ENCODE measurements around the gene RAPGEF2. TPM values are rescaled to one million over a fixed set of nuclear protein-coding genes. Genes with fewer than 3 reads are reported as not detected.

The RAPGEF2 gene
- total and polyA plus RNA-seq, 2 donors (not counting 1 experiment from before 2014, with no cell fraction given): 10.9 to 45.8 TPM

- ATAC-seq (ENCODE audit: low read depth) (no peak), DNase-seq (no peak)
- Histone ChIP-seq H3K79me2 (ENCODE audit: control insufficient read depth, insufficient read depth, low read length) (peaks cover 45% of the 10 kb centered on the region), H2AFZ (ENCODE audit: insufficient read depth, low read depth, low read length, poor library complexity, severe bottlenecking) (no peak overlapping the region), H3K4me1 (ENCODE audit: control insufficient read depth in 2 of 2, insufficient read depth in 2 of 2, low read length in 2 of 2) (peaks cover 0 to under 1% of the 10 kb centered on the region in 2 donors), H3K9ac (ENCODE audit: low read length) (no peak overlapping the region), H4K20me1 (ENCODE audit: control insufficient read depth, insufficient read depth, low read length, poor library complexity, severe bottlenecking) (peaks cover 16% of the 10 kb centered on the region), H3K27me3 (replicated peaks in 1 of 4; ENCODE audit: control extremely low read depth in 1 of 4, control insufficient read depth in 3 of 4, insufficient read depth in 4 of 4, low read length in 3 of 4) (no peaks in the 10 kb centered on the region), H3K4me3 (ENCODE audit: control extremely low read depth in 1 of 5, extremely low read depth in 1 of 5, insufficient read depth in 1 of 5, low read depth in 2 of 5, low read length in 4 of 5) (no peak overlapping the region), H3K36me3 (replicated peaks in 1 of 2; ENCODE audit: control extremely low read depth in 1 of 2, control insufficient read depth in 1 of 2, extremely low read depth in 1 of 2, insufficient read depth in 2 of 2, low read length in 1 of 2) (no peaks in the 10 kb centered on the region), H3K4me2 (replicated peaks; ENCODE audit: low read depth, low read length, poor library complexity, severe bottlenecking) (no peak overlapping the region), H3K9me3 (ENCODE audit: control extremely low read depth in 1 of 3, control insufficient read depth in 2 of 3, insufficient read depth in 1 of 3, low read length in 2 of 3) (no peaks in the 10 kb centered on the region), H3K27ac (ENCODE audit: low read length in 2 of 2) (no peak overlapping the region)
- no peaks in the 10 kb centered on the region for H3K27me3 Mint-ChIP-seq
- H3K9me3 Mint-ChIP-seq (ENCODE audit: insufficient read depth): no peaks in the 10 kb centered on the region
- no CpG with 5 or more reads among the region's 4 CpGs for WGBS (ENCODE audit: insufficient coverage)
- CTCF ChIA-PET: no interaction called here
- no peak overlapping the region for H3K4me3 Mint-ChIP-seq
- POLR2A ChIA-PET: no interaction called here
- intact Hi-C loops (cut with micrococcal nuclease): no loop called here
- no peak for TF ChIP-seq CTCF (IDR thresholded peaks at IDR 0.05)
- TF ChIP-seq EZH2 (IDR thresholded peaks at IDR 0.05; ENCODE audit: borderline replicate concordance, insufficient read depth, low read depth, low read length, poor library complexity, severe bottlenecking): no peak
- peaks cover 22% of the 10 kb centered on the region for H3K4me1 Mint-ChIP-seq
- no peak overlapping the region for H3K27ac Mint-ChIP-seq
Measured at GRCh38 chr4:159144112-159144694, 41.3 kb downstream of the RAPGEF2 start.

GRCh38 chr4:159145318-159145991 is 42.6 kb downstream of the RAPGEF2 start:
- Mint-ChIP-seq H3K4me3 (no peak overlapping the region), H3K27ac (no peak overlapping the region), H3K4me1 (peaks cover 25% of the 10 kb centered on the region), H3K9me3 (ENCODE audit: insufficient read depth) (no peaks in the 10 kb centered on the region), H3K27me3 (no peaks in the 10 kb centered on the region)
- H3K27ac ChIP-seq (ENCODE audit: low read length in 2 of 2): no peak overlapping the region
- ChIA-PET POLR2A (no interaction called here), CTCF (no interaction called here)
- H3K9ac ChIP-seq (ENCODE audit: low read length): no peak overlapping the region
- H3K9me3 ChIP-seq (ENCODE audit: control extremely low read depth in 1 of 3, control insufficient read depth in 2 of 3, insufficient read depth in 1 of 3, low read length in 2 of 3): no peaks in the 10 kb centered on the region
- H3K4me3 ChIP-seq (ENCODE audit: control extremely low read depth in 1 of 5, extremely low read depth in 1 of 5, insufficient read depth in 1 of 5, low read depth in 2 of 5, low read length in 4 of 5): no peak overlapping the region
- no peaks in the 10 kb centered on the region for H3K36me3 ChIP-seq (replicated peaks in 1 of 2; ENCODE audit: control extremely low read depth in 1 of 2, control insufficient read depth in 1 of 2, extremely low read depth in 1 of 2, insufficient read depth in 2 of 2, low read length in 1 of 2)
- DNase-seq: no peak
- peaks cover 5 to 11% of the 10 kb centered on the region in 2 donors for H3K4me1 ChIP-seq (ENCODE audit: control insufficient read depth in 2 of 2, insufficient read depth in 2 of 2, low read length in 2 of 2)
- no peak overlapping the region for H2AFZ ChIP-seq (ENCODE audit: insufficient read depth, low read depth, low read length, poor library complexity, severe bottlenecking)
- H3K27me3 ChIP-seq (replicated peaks in 1 of 4; ENCODE audit: control extremely low read depth in 1 of 4, control insufficient read depth in 3 of 4, insufficient read depth in 4 of 4, low read length in 3 of 4): no peaks in the 10 kb centered on the region
- WGBS (ENCODE audit: insufficient coverage): 100% methylated on average over 3 of the region's 4 CpGs
- H3K79me2 ChIP-seq (ENCODE audit: control insufficient read depth, insufficient read depth, low read length): peaks cover 45% of the 10 kb centered on the region
- peaks cover 18% of the 10 kb centered on the region for H4K20me1 ChIP-seq (ENCODE audit: control insufficient read depth, insufficient read depth, low read length, poor library complexity, severe bottlenecking)
- no peak for ATAC-seq (ENCODE audit: low read depth)
- H3K4me2 ChIP-seq (replicated peaks; ENCODE audit: low read depth, low read length, poor library complexity, severe bottlenecking): no peak overlapping the region
- intact Hi-C loops (cut with micrococcal nuclease): no loop called here
- TF ChIP-seq EZH2 (IDR thresholded peaks at IDR 0.05; ENCODE audit: borderline replicate concordance, insufficient read depth, low read depth, low read length, poor library complexity, severe bottlenecking) (no peak), CTCF (IDR thresholded peaks at IDR 0.05) (no peak)

Measured in B cell (primary cell).